NCI-H526 treated with DMSO at 0.1 percent for 48 hours (cell line): ENCODE data around the gene KIAA1549.

ENCODE experiments used
- DNase-seq: peaks from one replicate; lab custom pipeline; 2025; lab: John Stamatoyannopoulos, UW

KIAA1549 gene

GRCh38 chr7:138852469-138852868 is 128.7 kb downstream of the KIAA1549 start:
- no peak for DNase-seq

- DNase-seq = no peak
Measured at GRCh38 chr7:138849701-138850100, 131.5 kb downstream of the KIAA1549 start.

- DNase-seq = no peak
Measured at GRCh38 chr7:138848056-138848980, 132.9 kb downstream of the KIAA1549 start.

GRCh38 chr7:138845711-138846110 is 135.5 kb downstream of the KIAA1549 start:
- DNase-seq = no peak

GRCh38 chr7:138843632-138844580 is 137.3 kb downstream of the KIAA1549 start:
- DNase-seq = no peak

GRCh38 chr7:138842111-138842510 is 139.1 kb downstream of the KIAA1549 start:
- DNase-seq = no peak

- DNase-seq = no peak
Measured at GRCh38 chr7:138838166-138838565, 143.0 kb downstream of the KIAA1549 start.

- no peak for DNase-seq
Measured at GRCh38 chr7:138837627-138838026, 143.6 kb downstream of the KIAA1549 start.

- no peak for DNase-seq
Measured at GRCh38 chr7:138835087-138835486, 146.1 kb downstream of the KIAA1549 start.

GRCh38 chr7:138834583-138834982 is 146.6 kb downstream of the KIAA1549 start:
- DNase-seq = no peak

- no peak for DNase-seq
Measured at GRCh38 chr7:138833596-138833995, 147.6 kb downstream of the KIAA1549 start.

- DNase-seq = no peak
Measured at GRCh38 chr7:138832966-138833365, 148.2 kb downstream of the KIAA1549 start.

GRCh38 chr7:138829335-138829734 is 151.9 kb downstream of the KIAA1549 start:
- DNase-seq = no peak

- DNase-seq = no peak
Measured at GRCh38 chr7:138828302-138828701, 152.9 kb downstream of the KIAA1549 start.

- DNase-seq = no peak
Measured at GRCh38 chr7:138825049-138825721, 156.0 kb downstream of the KIAA1549 start.

GRCh38 chr7:138822867-138823535 is 158.2 kb downstream of the KIAA1549 start:
- DNase-seq = no peak

GRCh38 chr7:138821912-138822311 is 159.3 kb downstream of the KIAA1549 start:
- no peak for DNase-seq

GRCh38 chr7:138819625-138820024 is 161.6 kb downstream of the KIAA1549 start:
- no peak for DNase-seq

GRCh38 chr7:138816650-138817049 is 164.5 kb downstream of the KIAA1549 start:
- DNase-seq = no peak

- no peak for DNase-seq
Measured at GRCh38 chr7:138814816-138815332, 166.3 kb downstream of the KIAA1549 start.

GRCh38 chr7:138813945-138814344 is 167.2 kb downstream of the KIAA1549 start:
- DNase-seq = no peak
